ENCODE results near the gene VRK3.
"Not testable (repeated sequence)": the region's sequence is repeated elsewhere in the genome, so short reads cannot be mapped to it uniquely, and the experiment has no call there.

VRK3 gene

GRCh38 chr19:49951806-49952478, 73.2 kb downstream of the VRK3 start:
- H3K27me3 ChIP-seq (replicated peaks; ENCODE audit: control insufficient read depth, insufficient read depth, low read length), result no peaks in the 10 kb centered on the region
- TF ChIP-seq CTCF (IDR thresholded peaks at IDR 0.05; ENCODE audit: insufficient read depth, low read length, poor library complexity, severe bottlenecking), result no peak
- H3K4me3 ChIP-seq (replicated peaks; ENCODE audit: low read depth, low read length), result no peak overlapping the region
- no peaks in the 10 kb centered on the region for H3K36me3 ChIP-seq (ENCODE audit: control insufficient read depth, insufficient read depth, low read length)
- DNase-seq (ENCODE audit: extremely low read depth, insufficient read length), result no peak

- TF ChIP-seq CTCF (IDR thresholded peaks at IDR 0.05; ENCODE audit: insufficient read depth, low read length, poor library complexity, severe bottlenecking), result no peak
- H3K27me3 ChIP-seq (replicated peaks; ENCODE audit: control insufficient read depth, insufficient read depth, low read length), result no peaks in the 10 kb centered on the region
- no peaks in the 10 kb centered on the region for H3K36me3 ChIP-seq (ENCODE audit: control insufficient read depth, insufficient read depth, low read length)
- no peak for DNase-seq (ENCODE audit: extremely low read depth, insufficient read length)
- no peak overlapping the region for H3K4me3 ChIP-seq (replicated peaks; ENCODE audit: low read depth, low read length)
Observed at GRCh38 chr19:49950956-49951526, 74.1 kb downstream of the VRK3 start.

- H3K36me3 ChIP-seq (ENCODE audit: control insufficient read depth, insufficient read depth, low read length), result no peaks in the 10 kb centered on the region
- DNase-seq (ENCODE audit: extremely low read depth, insufficient read length), result no peak
- no peaks in the 10 kb centered on the region for H3K27me3 ChIP-seq (replicated peaks; ENCODE audit: control insufficient read depth, insufficient read depth, low read length)
- no peak for TF ChIP-seq CTCF (IDR thresholded peaks at IDR 0.05; ENCODE audit: insufficient read depth, low read length, poor library complexity, severe bottlenecking)
- H3K4me3 ChIP-seq (replicated peaks; ENCODE audit: low read depth, low read length), result no peak overlapping the region
Observed at GRCh38 chr19:49950590-49950948, 74.6 kb downstream of the VRK3 start.

- TF ChIP-seq CTCF (IDR thresholded peaks at IDR 0.05; ENCODE audit: insufficient read depth, low read length, poor library complexity, severe bottlenecking), result no peak
- no peak for DNase-seq (ENCODE audit: extremely low read depth, insufficient read length)
- no peaks in the 10 kb centered on the region for H3K36me3 ChIP-seq (ENCODE audit: control insufficient read depth, insufficient read depth, low read length)
- no peak overlapping the region for H3K4me3 ChIP-seq (replicated peaks; ENCODE audit: low read depth, low read length)
- H3K27me3 ChIP-seq (replicated peaks; ENCODE audit: control insufficient read depth, insufficient read depth, low read length), result no peaks in the 10 kb centered on the region
Observed at GRCh38 chr19:49949742-49950589, 75.2 kb downstream of the VRK3 start.

- Histone ChIP-seq H3K27me3 (replicated peaks; ENCODE audit: control insufficient read depth, insufficient read depth, low read length) (no peaks in the 10 kb centered on the region), H3K36me3 (ENCODE audit: control insufficient read depth, insufficient read depth, low read length) (no peaks in the 10 kb centered on the region), H3K4me3 (replicated peaks; ENCODE audit: low read depth, low read length) (no peak overlapping the region)
- no peak for TF ChIP-seq CTCF (IDR thresholded peaks at IDR 0.05; ENCODE audit: insufficient read depth, low read length, poor library complexity, severe bottlenecking)
- DNase-seq (ENCODE audit: extremely low read depth, insufficient read length), result no peak
Observed at GRCh38 chr19:49946415-49946814, 78.8 kb downstream of the VRK3 start.

- not testable (repeated sequence) for H3K4me3 ChIP-seq (replicated peaks; ENCODE audit: low read depth, low read length); H3K36me3 ChIP-seq (ENCODE audit: control insufficient read depth, insufficient read depth, low read length); DNase-seq (ENCODE audit: extremely low read depth, insufficient read length); H3K27me3 ChIP-seq (replicated peaks; ENCODE audit: control insufficient read depth, insufficient read depth, low read length)
Observed at GRCh38 chr19:49944567-49944966, 80.6 kb downstream of the VRK3 start.

All from GM06990 (cell line).